ENCODE data around the gene BCAS3.
"Not testable (repeated sequence)": the region's sequence is repeated elsewhere in the genome, so short reads cannot be mapped to it uniquely, and the experiment has no call there.

Gene BCAS3

GRCh38 chr17:60790205-60790604, 112.6 kb downstream of the BCAS3 start:
- DNase-seq = no peak

GRCh38 chr17:60792250-60792898, 114.7 kb downstream of the BCAS3 start:
- DNase-seq = peak in 1 of 56 donors; percentile 0

GRCh38 chr17:60798576-60798975, 120.9 kb downstream of the BCAS3 start:
- no peak for DNase-seq

GRCh38 chr17:60802377-60802776, 124.7 kb downstream of the BCAS3 start:
- DNase-seq = no peak

GRCh38 chr17:60803059-60803458, 125.4 kb downstream of the BCAS3 start:
- no peak for DNase-seq

- DNase-seq = no peak
Measured at GRCh38 chr17:60804831-60805230, 127.2 kb downstream of the BCAS3 start.

- no peak for DNase-seq
Measured at GRCh38 chr17:60809421-60809820, 131.8 kb downstream of the BCAS3 start.

- not testable (repeated sequence) for DNase-seq
Measured at GRCh38 chr17:60814941-60815340, 137.3 kb downstream of the BCAS3 start.

GRCh38 chr17:60817192-60817591, 139.5 kb downstream of the BCAS3 start:
- DNase-seq = no peak

GRCh38 chr17:60819447-60820130, 141.9 kb downstream of the BCAS3 start:
- no peak for DNase-seq

GRCh38 chr17:60823515-60823914, 145.9 kb downstream of the BCAS3 start:
- DNase-seq = no peak

GRCh38 chr17:60825351-60825750, 147.7 kb downstream of the BCAS3 start:
- no peak for DNase-seq

GRCh38 chr17:60827943-60828342, 150.3 kb downstream of the BCAS3 start:
- no peak for DNase-seq

GRCh38 chr17:60832151-60832585, 154.5 kb downstream of the BCAS3 start:
- DNase-seq = no peak

- no peak for DNase-seq
Measured at GRCh38 chr17:60832631-60833030, 155.0 kb downstream of the BCAS3 start.

GRCh38 chr17:60840456-60840855, 162.8 kb downstream of the BCAS3 start:
- DNase-seq = no peak

- no peak for DNase-seq
Measured at GRCh38 chr17:60845012-60845411, 167.4 kb downstream of the BCAS3 start.

- no peak for DNase-seq
Measured at GRCh38 chr17:60846175-60846574, 168.5 kb downstream of the BCAS3 start.

GRCh38 chr17:60851181-60851580, 173.5 kb downstream of the BCAS3 start:
- no peak for DNase-seq

GRCh38 chr17:60857556-60858080, 180.0 kb downstream of the BCAS3 start:
- DNase-seq = peak in 4 of 56 donors; percentile 1 to 11 (median 2)

GRCh38 chr17:60862482-60862881, 184.8 kb downstream of the BCAS3 start:
- DNase-seq = no peak

GRCh38 chr17:60863892-60864707, 186.4 kb downstream of the BCAS3 start:
- DNase-seq = no peak

Measured in nucleus accumbens (tissue), 56 donors.